HepG2 (cell line): ENCODE measurements around the gene WDR27. TPM values are rescaled to one million over a fixed set of nuclear protein-coding genes. Genes with fewer than 3 reads are reported as not detected.

ENCODE experiments used
- BRCA1 ChIP-seq: sonication (generic); formaldehyde crosslinking; IDR thresholded peaks from 2 replicates; pipeline ENCODE4 v1.4.0; 2020; ENCODE audit warnings: missing genetic modification reagents
- CEBPB ChIP-seq: IDR thresholded peaks from 2 replicates; pipeline ENCODE4 v1.6.1; 2011; ENCODE audit warnings: low read depth, low read length, improper control_type of control experiment, borderline replicate concordance
- EEA1 ChIP-seq: sonication (generic); formaldehyde crosslinking; IDR thresholded peaks from 2 replicates; pipeline ENCODE4 v1.5.1; 2020; ENCODE audit warnings: mild to moderate bottlenecking, missing genetic modification reagents, borderline replicate concordance
- IRX3 ChIP-seq: sonication (generic); formaldehyde crosslinking; IDR thresholded peaks from 2 replicates; pipeline ENCODE4 v1.8.1; 2023; ENCODE audit warnings: mild to moderate bottlenecking, low read depth, missing genetic modification reagents, borderline replicate concordance
- MAX ChIP-seq: IDR thresholded peaks from 2 replicates; pipeline ENCODE4 v1.6.1; 2012; ENCODE audit warnings: inconsistent platforms
- NFE2L1 ChIP-seq: sonication (generic); formaldehyde crosslinking; IDR thresholded peaks from 2 replicates; pipeline ENCODE4 v1.4.0; 2020; ENCODE audit warnings: missing genetic modification reagents, mild to moderate bottlenecking, borderline replicate concordance
- NFIB ChIP-seq: sonication (generic); formaldehyde crosslinking; IDR thresholded peaks from 2 replicates; pipeline ENCODE4 v1.9.0; 2021; ENCODE audit warnings: missing genetic modification reagents, mild to moderate bottlenecking, borderline replicate concordance
- PCBP1 ChIP-seq: fragments of 200-400 bp; formaldehyde crosslinking; IDR thresholded peaks from 2 replicates; pipeline ENCODE4 v1.6.1; 2017; ENCODE audit warnings: mild to moderate bottlenecking, low read depth, low read length, borderline replicate concordance
- SIX4 ChIP-seq: sonication (generic); formaldehyde crosslinking; IDR thresholded peaks from 2 replicates; pipeline ENCODE4 v1.4.0; 2020; ENCODE audit warnings: missing genetic modification reagents
- SP1 ChIP-seq, 2 experiments: fragments of 450-650 bp in 1 of 2; sonication (generic) in 1 of 2; formaldehyde crosslinking in 1 of 2; IDR thresholded peaks; 2 replicates each; pipeline versions ENCODE4 v1.4.0 to v1.6.1; 2016 to 2020; ENCODE audit warnings: missing genetic modification reagents in 1 of 2
- TOE1 ChIP-seq: sonication (generic); formaldehyde crosslinking; IDR thresholded peaks from 2 replicates; pipeline ENCODE4 v1.4.0; 2020; ENCODE audit warnings: mild to moderate bottlenecking, missing genetic modification reagents
- TRIM24 ChIP-seq: sonication (generic); formaldehyde crosslinking; IDR thresholded peaks from 2 replicates; pipeline ENCODE4 v1.8.0; 2022; ENCODE audit warnings: mild to moderate bottlenecking, missing genetic modification reagents
- ZBTB20 ChIP-seq: sonication (generic); formaldehyde crosslinking; IDR thresholded peaks from 2 replicates; pipeline ENCODE4 v1.8.1; 2023; ENCODE audit warnings: missing genetic modification reagents, low read depth, mild to moderate bottlenecking, borderline replicate concordance
- ZBTB26 ChIP-seq: IDR thresholded peaks from 2 replicates; pipeline ENCODE4 v1.6.1; 2016; ENCODE audit warnings: missing compliant biosample characterization, missing genetic modification reagents, borderline replicate concordance
- ZBTB7B ChIP-seq: sonication (generic); formaldehyde crosslinking; IDR thresholded peaks from 2 replicates; pipeline ENCODE4 v1.4.0; 2020; ENCODE audit warnings: missing genetic modification reagents
- ZGPAT ChIP-seq: IDR thresholded peaks from 2 replicates; pipeline ENCODE4 v1.6.1; 2016; ENCODE audit warnings: mild to moderate bottlenecking
- ZNF17 ChIP-seq: sonication (generic); formaldehyde crosslinking; IDR thresholded peaks from 2 replicates; pipeline ENCODE4 v1.5.0; 2020; ENCODE audit warnings: mild to moderate bottlenecking, missing genetic modification reagents
- ZNF549 ChIP-seq: sonication (generic); formaldehyde crosslinking; IDR thresholded peaks from 2 replicates; pipeline ENCODE4 v1.5.0; 2020; ENCODE audit warnings: missing genetic modification reagents
- ZNF670 ChIP-seq: sonication (generic); formaldehyde crosslinking; IDR thresholded peaks from 2 replicates; pipeline ENCODE4 v1.8.0; 2022; ENCODE audit warnings: mild to moderate bottlenecking, missing genetic modification reagents, borderline replicate concordance
- ZNF841 ChIP-seq: sonication (generic); formaldehyde crosslinking; IDR thresholded peaks from 2 replicates; pipeline ENCODE4 v1.8.1; 2023; ENCODE audit warnings: missing genetic modification reagents, borderline replicate concordance
- polyA plus RNA-seq, 8 experiments: library from polyadenylated mRNA; depleted of rRNA in 3 of 8; stranded (reverse) in 7 of 8; unstranded in 1 of 8; fragments of >200 nt; fragmentation: Illumina TruSeq in 4 of 8; extraction: Trizol in 4 of 8; gene quantifications; 2 replicates each; pipeline versions ENCODE4 v1.2.1 to v1.2.3, GENCODE V29; 2011 to 2016; ENCODE audit warnings: low read depth in 4 of 8, missing spikeins in 1 of 8, mixed read lengths in 1 of 8; ENCODE audit not compliant: insufficient read depth in 1 of 8
- total RNA-seq, 5 experiments: library from RNA; depleted of rRNA; stranded (reverse); fragments of >200 nt; fragmentation: Illumina TruSeq; extraction: Trizol; gene quantifications; 2 replicates each; pipeline ENCODE4 v1.2.3, GENCODE V29; 2016; ENCODE audit warnings: low read depth in 1 of 5
- TF ChIP-seq, protein P1 (sequence below): sonication (generic); formaldehyde crosslinking; IDR thresholded peaks from 2 replicates; pipeline ENCODE4 v1.5.0; 2020; ENCODE audit warnings: mild to moderate bottlenecking, missing genetic modification reagents, moderate library complexity
- TF ChIP-seq, protein P2 (sequence below): sonication (generic); formaldehyde crosslinking; IDR thresholded peaks from 2 replicates; pipeline ENCODE4 v1.4.0; 2020; ENCODE audit warnings: missing genetic modification reagents, borderline replicate concordance

The WDR27 gene
- total and polyA plus RNA-seq, 2 of the 13 experiments (the other 11 are each of a cell fraction or from before 2014, with no cell fraction given), result 34.1 to 80.3 TPM

DNA sequence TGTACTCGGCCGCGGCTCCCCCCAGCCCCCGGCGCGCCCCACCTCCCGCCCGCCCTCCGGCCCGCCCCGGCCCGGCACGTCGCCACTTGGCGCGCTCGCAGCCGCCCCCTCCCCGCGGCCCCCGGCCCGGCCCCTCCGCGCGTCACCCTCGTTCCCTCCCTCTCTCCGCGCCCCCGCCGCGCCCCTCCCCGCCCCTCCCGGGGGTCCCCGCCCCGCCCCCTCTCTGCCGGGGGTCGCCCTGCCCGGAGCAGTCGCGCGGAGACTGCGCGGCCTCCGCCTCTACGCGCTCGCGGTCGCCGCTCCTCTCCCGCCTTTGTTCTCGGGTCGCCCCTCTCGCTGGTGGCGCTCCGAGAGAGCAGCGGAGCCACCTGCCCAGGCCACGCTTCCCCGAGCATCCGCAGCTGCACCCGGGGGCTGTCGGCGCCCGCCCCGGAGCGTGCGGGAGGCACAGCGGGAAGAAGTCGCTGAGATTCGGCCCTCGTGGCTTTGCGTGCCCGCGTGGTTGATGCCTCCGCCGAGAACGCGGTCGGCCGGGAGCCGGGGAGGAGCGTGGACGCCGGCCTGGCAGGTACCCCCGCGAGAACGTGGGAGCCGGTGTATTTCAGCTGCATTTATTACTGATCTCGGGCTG is 22.8 kb upstream of the WDR27 start, which contains the start of gene PHF10 (continued):
- TF ChIP-seq, protein P1, sequence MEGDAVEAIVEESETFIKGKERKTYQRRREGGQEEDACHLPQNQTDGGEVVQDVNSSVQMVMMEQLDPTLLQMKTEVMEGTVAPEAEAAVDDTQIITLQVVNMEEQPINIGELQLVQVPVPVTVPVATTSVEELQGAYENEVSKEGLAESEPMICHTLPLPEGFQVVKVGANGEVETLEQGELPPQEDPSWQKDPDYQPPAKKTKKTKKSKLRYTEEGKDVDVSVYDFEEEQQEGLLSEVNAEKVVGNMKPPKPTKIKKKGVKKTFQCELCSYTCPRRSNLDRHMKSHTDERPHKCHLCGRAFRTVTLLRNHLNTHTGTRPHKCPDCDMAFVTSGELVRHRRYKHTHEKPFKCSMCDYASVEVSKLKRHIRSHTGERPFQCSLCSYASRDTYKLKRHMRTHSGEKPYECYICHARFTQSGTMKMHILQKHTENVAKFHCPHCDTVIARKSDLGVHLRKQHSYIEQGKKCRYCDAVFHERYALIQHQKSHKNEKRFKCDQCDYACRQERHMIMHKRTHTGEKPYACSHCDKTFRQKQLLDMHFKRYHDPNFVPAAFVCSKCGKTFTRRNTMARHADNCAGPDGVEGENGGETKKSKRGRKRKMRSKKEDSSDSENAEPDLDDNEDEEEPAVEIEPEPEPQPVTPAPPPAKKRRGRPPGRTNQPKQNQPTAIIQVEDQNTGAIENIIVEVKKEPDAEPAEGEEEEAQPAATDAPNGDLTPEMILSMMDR (CRISPR knock-in tag), result peak; percentile 27; the same call in 1 of the 2 replicates
- 0 out of 2 replicates have a peak, but pooled peaks have one; percentile 9 for TF ChIP-seq SIX4
- TF ChIP-seq EEA1, result 0 out of 2 replicates have a peak, but pooled peaks have one; percentile 95
- peak; percentile 67 for TF ChIP-seq ZBTB26
- TF ChIP-seq SP1 (IDR thresholded peaks at IDR 0.05), result no peak
- peak; percentile 49; the same call in 1 of the 2 replicates for TF ChIP-seq SP1 (CRISPR knock-in tag; IDR thresholded peaks at IDR 0.05)
- 0 out of 2 replicates have a peak, but pooled peaks have one; percentile 74 for TF ChIP-seq TOE1 (CRISPR knock-in tag)
- TF ChIP-seq ZBTB20, result no peak
- TF ChIP-seq, protein P2, sequence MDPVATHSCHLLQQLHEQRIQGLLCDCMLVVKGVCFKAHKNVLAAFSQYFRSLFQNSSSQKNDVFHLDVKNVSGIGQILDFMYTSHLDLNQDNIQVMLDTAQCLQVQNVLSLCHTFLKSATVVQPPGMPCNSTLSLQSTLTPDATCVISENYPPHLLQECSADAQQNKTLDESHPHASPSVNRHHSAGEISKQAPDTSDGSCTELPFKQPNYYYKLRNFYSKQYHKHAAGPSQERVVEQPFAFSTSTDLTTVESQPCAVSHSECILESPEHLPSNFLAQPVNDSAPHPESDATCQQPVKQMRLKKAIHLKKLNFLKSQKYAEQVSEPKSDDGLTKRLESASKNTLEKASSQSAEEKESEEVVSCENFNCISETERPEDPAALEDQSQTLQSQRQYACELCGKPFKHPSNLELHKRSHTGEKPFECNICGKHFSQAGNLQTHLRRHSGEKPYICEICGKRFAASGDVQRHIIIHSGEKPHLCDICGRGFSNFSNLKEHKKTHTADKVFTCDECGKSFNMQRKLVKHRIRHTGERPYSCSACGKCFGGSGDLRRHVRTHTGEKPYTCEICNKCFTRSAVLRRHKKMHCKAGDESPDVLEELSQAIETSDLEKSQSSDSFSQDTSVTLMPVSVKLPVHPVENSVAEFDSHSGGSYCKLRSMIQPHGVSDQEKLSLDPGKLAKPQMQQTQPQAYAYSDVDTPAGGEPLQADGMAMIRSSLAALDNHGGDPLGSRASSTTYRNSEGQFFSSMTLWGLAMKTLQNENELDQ (CRISPR knock-in tag), result peak; percentile 17; the same call in 1 of the 2 replicates
- no peak for TF ChIP-seq ZNF549
- no peak for TF ChIP-seq ZNF17 (CRISPR knock-in tag)
- 0 out of 2 replicates have a peak, but pooled peaks have one; percentile 84 for TF ChIP-seq NFE2L1 (CRISPR knock-in tag)
- TF ChIP-seq BRCA1 (CRISPR knock-in tag), result no peak; the same call in 1 of the 2 replicates
- no peak for TF ChIP-seq TRIM24 (CRISPR knock-in tag)
- no peak; the same call in 1 of the 2 replicates for TF ChIP-seq IRX3 (CRISPR knock-in tag)
- TF ChIP-seq CEBPB, result no peak
- TF ChIP-seq ZGPAT (CRISPR knock-in tag), result peak; percentile 83; the same call in 1 of the 2 replicates
- TF ChIP-seq ZBTB7B (CRISPR knock-in tag), result peak; percentile 94
- TF ChIP-seq NFIB, result 0 out of 2 replicates have a peak, but pooled peaks have one; percentile 58
- TF ChIP-seq PCBP1, result peak; percentile 49; the same call in 1 of the 2 replicates
- TF ChIP-seq ZNF670 (CRISPR knock-in tag), result peak; percentile 95
- TF ChIP-seq MAX, result peak; percentile 85
- no peak; the same call in none of the 2 replicates for TF ChIP-seq ZNF841 (CRISPR knock-in tag)
